Neural cell (in vitro differentiated cells): ENCODE measurements around the gene NFE2L1.

ENCODE experiments used
- CTCF ChIP-seq: fragments of 450-650 bp; IDR thresholded peaks from 2 replicates; pipeline ENCODE4 v1.5.1; 2014; ENCODE audit warnings: antibody characterized with exemption, mild to moderate bottlenecking, moderate library complexity; ENCODE audit not compliant: poor library complexity, severe bottlenecking
- EP300 ChIP-seq: fragments of 450-650 bp; conservative IDR thresholded peaks from 2 replicates; pipeline ENCODE4 v1.6.1; 2014; ENCODE audit warnings: antibody characterized with exemption, mild to moderate bottlenecking, moderate library complexity; ENCODE audit not compliant: poor library complexity, severe bottlenecking
- POLR2AphosphoS5 ChIP-seq: IDR thresholded peaks from 2 replicates; pipeline ENCODE4 v1.6.1; 2012
- RAD21 ChIP-seq: fragments of 450-650 bp; conservative IDR thresholded peaks from 2 replicates; pipeline ENCODE4 v1.6.1; 2014; ENCODE audit warnings: antibody characterized with exemption, mild to moderate bottlenecking, moderate library complexity
- REST ChIP-seq: IDR thresholded peaks from 2 replicates; pipeline ENCODE4 v1.6.1; 2012; ENCODE audit warnings: borderline replicate concordance
- TAF1 ChIP-seq: IDR thresholded peaks from 2 replicates; pipeline ENCODE4 v1.6.1; 2012; ENCODE audit warnings: low read depth

DNA sequence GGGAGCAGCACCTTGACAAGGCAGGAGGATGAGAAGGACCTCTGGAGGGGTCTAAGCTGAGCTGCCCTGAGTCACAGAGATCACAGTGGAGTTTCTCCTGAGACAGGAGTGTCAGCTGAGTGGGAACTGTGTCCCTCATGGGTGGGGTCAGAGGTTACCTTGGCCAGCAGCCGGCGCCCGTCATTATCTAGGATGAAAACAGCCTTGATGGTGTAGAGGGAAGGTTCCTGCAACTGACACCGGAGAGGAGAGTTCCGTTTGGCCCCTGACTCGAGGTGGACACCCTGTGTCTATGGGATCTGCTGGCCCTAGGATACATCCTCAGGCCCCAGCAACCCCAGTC lies 11.5 kb upstream of the NFE2L1 start:
- no peak for TF ChIP-seq CTCF
- TF ChIP-seq POLR2AphosphoS5, result no peak
- TF ChIP-seq REST, result no peak
- no peak for TF ChIP-seq TAF1
- TF ChIP-seq EP300, result no peak
- no peak for TF ChIP-seq RAD21
